Neuron (in vitro differentiated cells): ENCODE data around the gene RPH3AL.
A peak's percentile ranks its signal among the peaks of the same experiment; 100 is the strongest.

ENCODE experiments used
- H2AFZ ChIP-seq: one replicate; pipeline ENCODE4 v1.6.1; 2013; ENCODE audit warnings: low read depth, mild to moderate bottlenecking, inconsistent platforms, low read length, moderate library complexity
- H3K27me3 ChIP-seq: one replicate; pipeline ENCODE4 v1.6.1; 2013; ENCODE audit warnings: low read length; ENCODE audit not compliant: insufficient read depth
- H3K36me3 ChIP-seq: one replicate; pipeline ENCODE4 v1.6.1; 2013; ENCODE audit warnings: low read length; ENCODE audit not compliant: insufficient read depth
- H3K4me1 ChIP-seq: one replicate; pipeline ENCODE4 v1.6.1; 2013; ENCODE audit warnings: low read length; ENCODE audit not compliant: insufficient read depth
- H3K4me3 ChIP-seq: 2 replicates; pipeline ENCODE4 v1.5.1; 2013; ENCODE audit warnings: mild to moderate bottlenecking, low read length, moderate library complexity
- H3K9me3 ChIP-seq: one replicate; pipeline ENCODE4 v1.6.1; 2013; ENCODE audit warnings: low read length

Gene RPH3AL

GRCh38 chr17:333626-334396 is 18.8 kb downstream of the RPH3AL start:
- Histone ChIP-seq H3K27me3 (peaks cover 11% of the 10 kb centered on the region), H2AFZ (peak overlapping the region; percentile 73), H3K9me3 (no peaks in the 10 kb centered on the region), H3K36me3 (no peaks in the 10 kb centered on the region), H3K4me3 (peak overlapping the region; percentile 26), H3K4me1 (peaks cover 5% of the 10 kb centered on the region)

GRCh38 chr17:332558-333322 is 19.9 kb downstream of the RPH3AL start:
- peaks cover 5% of the 10 kb centered on the region for H3K4me1 ChIP-seq
- H2AFZ ChIP-seq, result no peak overlapping the region
- H3K4me3 ChIP-seq, result no peak overlapping the region

GRCh38 chr17:332023-332422 is 20.6 kb downstream of the RPH3AL start:
- peaks cover 11% of the 10 kb centered on the region for H3K27me3 ChIP-seq
- H3K4me3 ChIP-seq, result no peak overlapping the region
- no peaks in the 10 kb centered on the region for H3K36me3 ChIP-seq
- no peaks in the 10 kb centered on the region for H3K9me3 ChIP-seq
- no peak overlapping the region for H2AFZ ChIP-seq
- H3K4me1 ChIP-seq, result peaks cover 5% of the 10 kb centered on the region

More at GRCh38 chr17:332558-333322, 19.9 kb downstream of the RPH3AL start:
- Histone ChIP-seq H3K36me3 (no peaks in the 10 kb centered on the region), H3K9me3 (no peaks in the 10 kb centered on the region), H3K27me3 (peaks cover 11% of the 10 kb centered on the region)

GRCh38 chr17:330993-331701 is 21.5 kb downstream of the RPH3AL start:
- H3K4me3 ChIP-seq, result no peak overlapping the region
- H3K9me3 ChIP-seq, result no peaks in the 10 kb centered on the region
- no peak overlapping the region for H2AFZ ChIP-seq
- H3K4me1 ChIP-seq, result peaks cover 5% of the 10 kb centered on the region
- peaks cover 11% of the 10 kb centered on the region for H3K27me3 ChIP-seq
- no peaks in the 10 kb centered on the region for H3K36me3 ChIP-seq

- Histone ChIP-seq H2AFZ (no peak overlapping the region), H3K4me1 (peaks cover 5% of the 10 kb centered on the region), H3K27me3 (peaks cover 3% of the 10 kb centered on the region), H3K9me3 (no peaks in the 10 kb centered on the region), H3K36me3 (no peaks in the 10 kb centered on the region), H3K4me3 (no peak overlapping the region)
Measured at GRCh38 chr17:329784-330420, 22.7 kb downstream of the RPH3AL start.

GRCh38 chr17:327971-328370 is 24.6 kb downstream of the RPH3AL start:
- H3K4me3 ChIP-seq, result no peak overlapping the region
- no peaks in the 10 kb centered on the region for H3K4me1 ChIP-seq
- no peaks in the 10 kb centered on the region for H3K27me3 ChIP-seq
- no peaks in the 10 kb centered on the region for H3K36me3 ChIP-seq
- H2AFZ ChIP-seq, result no peak overlapping the region
- H3K9me3 ChIP-seq, result no peaks in the 10 kb centered on the region

GRCh38 chr17:327296-327695 is 25.3 kb downstream of the RPH3AL start:
- H2AFZ ChIP-seq, result no peak overlapping the region
- H3K4me1 ChIP-seq, result peaks cover 2% of the 10 kb centered on the region
- no peaks in the 10 kb centered on the region for H3K27me3 ChIP-seq
- no peak overlapping the region for H3K4me3 ChIP-seq
- H3K36me3 ChIP-seq, result no peaks in the 10 kb centered on the region
- no peaks in the 10 kb centered on the region for H3K9me3 ChIP-seq

- Histone ChIP-seq H3K4me1 (peaks cover 2% of the 10 kb centered on the region), H3K4me3 (no peak overlapping the region), H3K36me3 (no peaks in the 10 kb centered on the region), H2AFZ (no peak overlapping the region), H3K27me3 (peaks cover 6% of the 10 kb centered on the region), H3K9me3 (no peaks in the 10 kb centered on the region)
Measured at GRCh38 chr17:326010-326621, 26.5 kb downstream of the RPH3AL start.

- no peak overlapping the region for H2AFZ ChIP-seq
- H3K36me3 ChIP-seq, result no peaks in the 10 kb centered on the region
- peaks cover 6% of the 10 kb centered on the region for H3K27me3 ChIP-seq
- H3K4me1 ChIP-seq, result peaks cover 2% of the 10 kb centered on the region
- no peaks in the 10 kb centered on the region for H3K9me3 ChIP-seq
- H3K4me3 ChIP-seq, result no peak overlapping the region
Measured at GRCh38 chr17:325270-326009, 27.2 kb downstream of the RPH3AL start.

- no peak overlapping the region for H2AFZ ChIP-seq
- no peak overlapping the region for H3K4me3 ChIP-seq
- H3K9me3 ChIP-seq, result peaks cover 3% of the 10 kb centered on the region
- H3K27me3 ChIP-seq, result peaks cover 6% of the 10 kb centered on the region
- H3K4me1 ChIP-seq, result peaks cover 2% of the 10 kb centered on the region
- H3K36me3 ChIP-seq, result no peaks in the 10 kb centered on the region
Measured at GRCh38 chr17:323721-324571, 28.7 kb downstream of the RPH3AL start.

- H2AFZ ChIP-seq, result no peak overlapping the region
- peaks cover 4% of the 10 kb centered on the region for H3K9me3 ChIP-seq
- no peak overlapping the region for H3K4me3 ChIP-seq
- H3K27me3 ChIP-seq, result peaks cover 6% of the 10 kb centered on the region
- H3K4me1 ChIP-seq, result peaks cover 2% of the 10 kb centered on the region
- H3K36me3 ChIP-seq, result no peaks in the 10 kb centered on the region
Measured at GRCh38 chr17:323181-323580, 29.4 kb downstream of the RPH3AL start.
